H9 (cell line): Measurements from ENCODE around the gene CD58. TPM values are rescaled to one million over a fixed set of nuclear protein-coding genes. Genes with fewer than 3 reads are reported as not detected.

Experiments used
- DNase-seq: peaks from one replicate; pipeline ENCODE4 v3.0.0-alpha.2; 2017
- H2AFZ ChIP-seq: one replicate; pipeline ENCODE4 v1.6.1; 2013; ENCODE audit warnings: mild to moderate bottlenecking, low read length, control low read depth, moderate library complexity
- H2AK5ac ChIP-seq: 2 replicates; pipeline ENCODE4 v1.6.1; 2013; ENCODE audit warnings: low read length, control low read depth, mixed read lengths; ENCODE audit not compliant: insufficient read length
- H2BK120ac ChIP-seq: one replicate; pipeline ENCODE4 v1.6.1; 2013; ENCODE audit warnings: low read depth, mild to moderate bottlenecking, low read length, control low read depth, inconsistent platforms; ENCODE audit not compliant: poor library complexity, severe bottlenecking
- H2BK12ac ChIP-seq: 2 replicates; pipeline ENCODE4 v1.6.1; 2013; ENCODE audit warnings: low read length, control low read depth, mixed read lengths, low read depth; ENCODE audit not compliant: insufficient read length
- H2BK15ac ChIP-seq: 2 replicates; pipeline ENCODE4 v1.6.1; 2013; ENCODE audit warnings: low read depth, low read length, control low read depth
- H2BK20ac ChIP-seq: one replicate; pipeline ENCODE4 v1.6.1; 2013; ENCODE audit warnings: low read depth, mild to moderate bottlenecking, low read length, control low read depth, inconsistent platforms; ENCODE audit not compliant: poor library complexity, severe bottlenecking
- H2BK5ac ChIP-seq: 2 replicates; pipeline ENCODE4 v1.6.1; 2013; ENCODE audit warnings: low read length, control low read depth, mixed read lengths; ENCODE audit not compliant: insufficient read length
- H3K14ac ChIP-seq: 2 replicates; pipeline ENCODE4 v1.6.1; 2013; ENCODE audit warnings: low read length, control low read depth; ENCODE audit not compliant: insufficient read depth
- H3K18ac ChIP-seq: 2 replicates; pipeline ENCODE4 v1.6.1; 2013; ENCODE audit warnings: low read depth, mild to moderate bottlenecking, mixed read lengths, low read length, control low read depth; ENCODE audit not compliant: insufficient read length
- H3K23ac ChIP-seq: 2 replicates; pipeline ENCODE4 v1.6.1; 2013; ENCODE audit warnings: low read length, control low read depth, mixed read lengths, low read depth; ENCODE audit not compliant: insufficient read length
- H3K23me2 ChIP-seq: 2 replicates; pipeline ENCODE4 v1.6.1; 2013; ENCODE audit warnings: low read depth, mild to moderate bottlenecking, mixed read lengths, low read length, control low read depth; ENCODE audit not compliant: insufficient read length, poor library complexity, severe bottlenecking
- H3K27ac ChIP-seq: 2 replicates; pipeline ENCODE4 v1.5.1; 2013; ENCODE audit warnings: low read length, control low read depth, mixed read lengths, low read depth; ENCODE audit not compliant: insufficient read length
- H3K27me3 ChIP-seq: 2 replicates; pipeline ENCODE4 v1.6.1; 2013; ENCODE audit warnings: low read length, control low read depth, inconsistent platforms; ENCODE audit not compliant: insufficient read depth
- H3K4ac ChIP-seq: 2 replicates; pipeline ENCODE4 v1.6.1; 2013; ENCODE audit warnings: low read depth, mild to moderate bottlenecking, control low read depth, inconsistent platforms, low read length, moderate library complexity
- H3K4me1 ChIP-seq: 2 replicates; pipeline ENCODE4 v1.6.1; 2013; ENCODE audit warnings: low read length, control low read depth, inconsistent platforms; ENCODE audit not compliant: insufficient read depth
- H3K4me2 ChIP-seq: 2 replicates; pipeline ENCODE4 v1.6.1; 2013; ENCODE audit warnings: low read length, control low read depth, mixed read lengths; ENCODE audit not compliant: insufficient read length, insufficient read depth
- H3K56ac ChIP-seq: 2 replicates; pipeline ENCODE4 v1.6.1; 2013; ENCODE audit warnings: low read depth, mild to moderate bottlenecking, mixed read lengths, low read length, control low read depth; ENCODE audit not compliant: insufficient read length
- H3K79me1 ChIP-seq: 2 replicates; pipeline ENCODE4 v1.6.1; 2013; ENCODE audit warnings: low read depth, mild to moderate bottlenecking, moderate library complexity, low read length, control low read depth, inconsistent platforms; ENCODE audit not compliant: insufficient read depth, poor library complexity, severe bottlenecking
- H3K79me2 ChIP-seq: 2 replicates; pipeline ENCODE4 v1.6.1; 2013; ENCODE audit warnings: low read length, control low read depth, inconsistent platforms; ENCODE audit not compliant: insufficient read depth
- H3K9ac ChIP-seq: 2 replicates; pipeline ENCODE4 v1.6.1; 2013; ENCODE audit warnings: low read length, control low read depth, mixed read lengths; ENCODE audit not compliant: insufficient read length; ENCODE audit errors: extremely low read depth
- H3K9me3 ChIP-seq: one replicate; pipeline ENCODE4 v1.6.1; 2013; ENCODE audit warnings: low read depth, low read length, inconsistent platforms; ENCODE audit not compliant: control insufficient read depth
- H3T11ph ChIP-seq: one replicate; pipeline ENCODE4 v1.6.1; 2013; ENCODE audit warnings: mild to moderate bottlenecking, low read length, control low read depth, inconsistent platforms
- H4K20me1 ChIP-seq: one replicate; pipeline ENCODE4 v1.6.1; 2013; ENCODE audit not compliant: control insufficient read depth, insufficient read length, insufficient read depth
- H4K5ac ChIP-seq: 2 replicates; pipeline ENCODE4 v1.6.1; 2013; ENCODE audit warnings: low read depth, mild to moderate bottlenecking, mixed read lengths, low read length, control low read depth; ENCODE audit not compliant: insufficient read length
- H4K8ac ChIP-seq: replicated peaks from 2 replicates; pipeline ENCODE4 v1.6.1; 2013; ENCODE audit warnings: low read length, control low read depth, mixed read lengths, low read depth; ENCODE audit not compliant: insufficient read length
- H4K91ac ChIP-seq: 2 replicates; pipeline ENCODE4 v1.6.1; 2013; ENCODE audit warnings: low read depth, mild to moderate bottlenecking, moderate library complexity, mixed read lengths, low read length, control low read depth; ENCODE audit not compliant: insufficient read length
- H3K27ac Mint-ChIP-seq, 3 experiments: 2 replicates in 2 of 3; 3 replicates in 1 of 3; pipeline ENCODE4 v1.8.0; 2020 to 2021; ENCODE audit warnings: mixed read lengths in 3 of 3, mild to moderate bottlenecking in 1 of 3, moderate library complexity in 1 of 3
- H3K27me3 Mint-ChIP-seq: 2 replicates; pipeline ENCODE4 v1.8.0; 2021; ENCODE audit warnings: low read depth, mild to moderate bottlenecking, moderate library complexity, mixed read lengths
- H3K36me3 Mint-ChIP-seq, 3 experiments: 2 replicates in 2 of 3; 3 replicates in 1 of 3; pipeline ENCODE4 v1.8.0; 2020 to 2021; ENCODE audit warnings: low read depth in 3 of 3, mixed read lengths in 3 of 3; ENCODE audit not compliant: insufficient read depth in 1 of 3
- H3K4me1 Mint-ChIP-seq, 2 experiments: 2 replicates each; pipeline ENCODE4 v1.8.0; 2020; ENCODE audit warnings: mixed read lengths in 2 of 2
- H3K4me3 Mint-ChIP-seq, 2 experiments: 2 replicates in 1 of 2; 3 replicates in 1 of 2; pipeline ENCODE4 v1.8.0; 2020 to 2021; ENCODE audit warnings: mild to moderate bottlenecking in 2 of 2, mixed read lengths in 2 of 2, moderate library complexity in 1 of 2
- H3K9me3 Mint-ChIP-seq, 2 experiments: 2 replicates in 1 of 2; 3 replicates in 1 of 2; pipeline ENCODE4 v1.8.0; 2020; ENCODE audit warnings: mild to moderate bottlenecking in 2 of 2, mixed read lengths in 2 of 2, moderate library complexity in 1 of 2
- CTCF ChIP-seq: fragments of 200-600 bp; sonication (generic); conservative IDR thresholded peaks from 3 replicates; pipeline ENCODE4 v1.8.0; 2021; ENCODE audit warnings: antibody characterized with exemption, mild to moderate bottlenecking
- total RNA-seq: library from RNA; stranded (reverse); gene quantifications from 2 replicates; pipeline ENCODE4 v1.2.1, GENCODE V29; 2021

Gene CD58
- total RNA-seq, 1 experiment from 2014 or later: 4.3 TPM

GRCh38 chr1:116561563-116561962, 9.3 kb downstream of the CD58 start:
- no peaks in the 10 kb centered on the region for H3K9me3 ChIP-seq
- H3K4me1 Mint-ChIP-seq: peaks cover 0 to under 1% of the 10 kb centered on the region in 2 experiments; a peak in 2 of 4 replicates
- 0 out of 2 replicates have a peak, but pooled peaks cover 2% of the 10 kb centered on the region for H3K79me2 ChIP-seq
- peaks cover 20 to 21% of the 10 kb centered on the region in 2 experiments for H3K9me3 Mint-ChIP-seq
- no peak overlapping the region for H2BK5ac ChIP-seq
- H3K23me2 ChIP-seq: no peaks in the 10 kb centered on the region
- H2BK12ac ChIP-seq: no peak overlapping the region
- H2BK120ac ChIP-seq: no peak overlapping the region
- H2BK20ac ChIP-seq: no peak overlapping the region
- no peaks in the 10 kb centered on the region for H3K79me1 ChIP-seq
- peaks cover 11 to 22% (median 21%) of the 10 kb centered on the region in 3 experiments for H3K36me3 Mint-ChIP-seq
- no peak for TF ChIP-seq CTCF
- H3K4ac ChIP-seq: no peak overlapping the region
- no peaks in the 10 kb centered on the region for H4K20me1 ChIP-seq
- H4K8ac ChIP-seq: no peak overlapping the region
- no peak overlapping the region for H3K14ac ChIP-seq
- H3K56ac ChIP-seq: no peak overlapping the region
- H2AFZ ChIP-seq: no peak overlapping the region
- H3K27ac ChIP-seq: no peak overlapping the region
- no peak overlapping the region for H4K91ac ChIP-seq
- no peak overlapping the region for H3K27ac Mint-ChIP-seq
- no peak overlapping the region for H3K18ac ChIP-seq
- H3K9ac ChIP-seq: no peak overlapping the region
- no peak overlapping the region for H3K23ac ChIP-seq
- no peak overlapping the region for H2BK15ac ChIP-seq
- no peak for DNase-seq
- H3K27me3 Mint-ChIP-seq: no peaks in the 10 kb centered on the region
- H2AK5ac ChIP-seq: no peak overlapping the region
- H3K4me2 ChIP-seq: no peak overlapping the region
- H3K4me1 ChIP-seq: no peaks in the 10 kb centered on the region
- no peak overlapping the region for H3T11ph ChIP-seq
- no peak overlapping the region for H4K5ac ChIP-seq
- no peak overlapping the region for H3K4me3 Mint-ChIP-seq
- H3K27me3 ChIP-seq: no peaks in the 10 kb centered on the region
